GM23338 (cell line): ENCODE measurements around the gene GNG7. TPM values are rescaled to one million over a fixed set of nuclear protein-coding genes. Genes with fewer than 3 reads are reported as not detected.
A peak's percentile ranks its signal among the peaks of the same experiment; 100 is the strongest.

Source experiments
- ATAC-seq: fragments of 200-7000 bp; cut with Tn5 transposase; 3 replicates; pipeline ENCODE4 v1.9.1; 2020
- DNase-seq: peaks from one replicate; pipeline ENCODE4 v3.0.0-alpha.2; 2015; ENCODE audit warnings: low spot score
- H2AFZ ChIP-seq: fragments of 200-600 bp; sonication (generic); 2 replicates; pipeline ENCODE4 v1.8.0; 2016; ENCODE audit warnings: antibody characterized with exemption, mild to moderate bottlenecking, moderate library complexity
- H3F3A ChIP-seq: fragments of 200-600 bp; sonication (generic); replicated peaks from 2 replicates; pipeline ENCODE4 v1.8.0; 2017; ENCODE audit warnings: antibody characterized with exemption, mixed run types, low read depth
- H3K27ac ChIP-seq: fragments of 200-600 bp; sonication (generic); 2 replicates; pipeline ENCODE4 v1.6.1; 2016; ENCODE audit warnings: low read depth
- H3K27me3 ChIP-seq: fragments of 200-600 bp; sonication (generic); 2 replicates; pipeline ENCODE4 v1.8.0; 2016; ENCODE audit warnings: mild to moderate bottlenecking, mixed run types, moderate library complexity; ENCODE audit not compliant: insufficient read depth
- H3K36me3 ChIP-seq: fragments of 200-600 bp; sonication (generic); 2 replicates; pipeline ENCODE4 v1.8.0; 2016; ENCODE audit warnings: mild to moderate bottlenecking; ENCODE audit not compliant: insufficient read depth
- H3K4me1 ChIP-seq: fragments of 200-600 bp; sonication (generic); 2 replicates; pipeline ENCODE4 v1.8.0; 2016; ENCODE audit warnings: mild to moderate bottlenecking, moderate library complexity; ENCODE audit not compliant: insufficient read depth
- H3K4me2 ChIP-seq: fragments of 200-600 bp; sonication (generic); 2 replicates; pipeline ENCODE4 v1.7.1; 2017; ENCODE audit warnings: mixed run types
- H3K4me3 ChIP-seq: fragments of 200-600 bp; sonication (generic); 2 replicates; pipeline ENCODE4 v1.6.1; 2016; ENCODE audit warnings: mixed run types
- H3K79me2 ChIP-seq: fragments of 200-600 bp; sonication (generic); replicated peaks from 2 replicates; pipeline ENCODE4 v1.8.0; 2017; ENCODE audit warnings: mild to moderate bottlenecking; ENCODE audit not compliant: insufficient read depth
- H3K9me2 ChIP-seq: fragments of 200-600 bp; sonication (generic); 2 replicates; pipeline ENCODE4 v1.8.0; 2017; ENCODE audit not compliant: insufficient read depth
- H4K20me1 ChIP-seq: fragments of 200-600 bp; sonication (generic); replicated peaks from 2 replicates; pipeline ENCODE4 v1.8.0; 2017; ENCODE audit warnings: mild to moderate bottlenecking; ENCODE audit not compliant: insufficient read depth
- H3K27ac Mint-ChIP-seq: 2 replicates; pipeline ENCODE4 v1.8.0; 2020; ENCODE audit warnings: inconsistent platforms, mild to moderate bottlenecking, moderate library complexity, mixed read lengths
- H3K27me3 Mint-ChIP-seq: 3 replicates; pipeline ENCODE4 v1.8.0; 2022; ENCODE audit warnings: low read depth, mild to moderate bottlenecking, moderate library complexity, mixed read lengths, inconsistent platforms; ENCODE audit not compliant: insufficient read depth, poor library complexity
- H3K36me3 Mint-ChIP-seq: 3 replicates; pipeline ENCODE4 v1.8.0; 2021; ENCODE audit warnings: low read depth, mild to moderate bottlenecking, inconsistent platforms, moderate library complexity, mixed read lengths
- H3K4me1 Mint-ChIP-seq: 3 replicates; pipeline ENCODE4 v1.8.0; 2020; ENCODE audit warnings: mild to moderate bottlenecking, inconsistent platforms, mixed read lengths
- H3K4me3 Mint-ChIP-seq: 3 replicates; pipeline ENCODE4 v1.8.0; 2021; ENCODE audit warnings: moderate library complexity, mild to moderate bottlenecking, inconsistent platforms, mixed read lengths
- H3K9me3 Mint-ChIP-seq: 3 replicates; pipeline ENCODE4 v1.8.0; 2020; ENCODE audit warnings: moderate library complexity, mild to moderate bottlenecking, inconsistent platforms, mixed read lengths
- CREB1 ChIP-seq: fragments of 250-450 bp; sonication (Bioruptor Pico); IDR thresholded peaks from 2 replicates; pipeline ENCODE4 v1.5.0; 2020; ENCODE audit warnings: low read depth, mild to moderate bottlenecking, moderate library complexity
- ETS1 ChIP-seq: IDR thresholded peaks from 2 replicates; pipeline ENCODE4 v1.6.1; 2016; ENCODE audit warnings: antibody characterized with exemption
- EZH2 ChIP-seq: fragments of 200-600 bp; sonication (generic); IDR thresholded peaks from one replicate; pipeline ENCODE4 v1.8.0; 2017; ENCODE audit warnings: antibody characterized with exemption, mild to moderate bottlenecking, low read depth; ENCODE audit not compliant: unreplicated experiment
- EZH2phosphoT487 ChIP-seq: fragments of 200-600 bp; sonication (generic); IDR thresholded peaks from one replicate; pipeline ENCODE4 v1.8.1; 2018; ENCODE audit warnings: antibody characterized with exemption; ENCODE audit not compliant: unreplicated experiment
- JUNB ChIP-seq: IDR thresholded peaks from one replicate; pipeline ENCODE4 v1.6.1; 2016; ENCODE audit warnings: antibody characterized with exemption; ENCODE audit not compliant: unreplicated experiment
- NANOG ChIP-seq: IDR thresholded peaks from 2 replicates; pipeline ENCODE4 v1.6.1; 2016; ENCODE audit warnings: antibody characterized with exemption, borderline replicate concordance
- POLR2AphosphoS5 ChIP-seq: IDR thresholded peaks from 2 replicates; pipeline ENCODE4 v1.6.1; 2016; ENCODE audit warnings: antibody characterized with exemption, low read depth
- REST ChIP-seq: IDR thresholded peaks from one replicate; pipeline ENCODE4 v1.6.1; 2018; ENCODE audit warnings: antibody characterized with exemption; ENCODE audit not compliant: unreplicated experiment
- STAT1 ChIP-seq: IDR thresholded peaks from one replicate; pipeline ENCODE4 v1.6.1; 2016; ENCODE audit warnings: antibody characterized with exemption; ENCODE audit not compliant: unreplicated experiment
- ZNF114 ChIP-seq: fragments of 250-450 bp; sonication (Bioruptor Pico); IDR thresholded peaks from 2 replicates; pipeline ENCODE4 v1.5.0; 2020; ENCODE audit warnings: mild to moderate bottlenecking, moderate library complexity
- ZNF331 ChIP-seq: fragments of 250-450 bp; sonication (Bioruptor Pico); IDR thresholded peaks from 2 replicates; pipeline ENCODE4 v1.5.0; 2020; ENCODE audit warnings: low read depth, mild to moderate bottlenecking, moderate library complexity
- polyA plus RNA-seq: library from polyadenylated mRNA; unstranded; fragments of >200 nt; fragmentation: Nextera tagmentation; extraction: Ambion mirVana; gene quantifications from 2 replicates; pipeline ENCODE4 v1.2.1, GENCODE V29; 2016
- total RNA-seq: library from RNA; depleted of rRNA; stranded (reverse); fragments of >200 nt; shearing (Covaris generic); gene quantifications from 2 replicates; pipeline ENCODE4 v1.2.3, GENCODE V29; 2014
- TF ChIP-seq, protein P1 (sequence below): fragments of 250-450 bp; sonication (Bioruptor Pico); IDR thresholded peaks from 2 replicates; pipeline ENCODE4 v1.5.0; 2020; ENCODE audit warnings: mild to moderate bottlenecking, moderate library complexity
- TF ChIP-seq, protein P2 (sequence below), 2 experiments: fragments of 200-600 bp in 1 of 2; sonication (generic) in 1 of 2; conservative IDR thresholded peaks; 2 replicates each; pipeline versions ENCODE4 v1.5.1 to v1.6.1; 2016 to 2017; ENCODE audit warnings: antibody characterized with exemption in 2 of 2, low read depth in 2 of 2, mild to moderate bottlenecking in 2 of 2, moderate library complexity in 1 of 2

Gene GNG7
- total and polyA plus RNA-seq, 2 experiments from 2014 or later = 5.1 to 5.4 TPM

GRCh38 chr19:2527171-2527570 lies 175.3 kb downstream of the GNG7 start:
- Histone ChIP-seq H3K4me2 (no peak overlapping the region), H3K79me2 (no peaks in the 10 kb centered on the region), H4K20me1 (no peaks in the 10 kb centered on the region), H2AFZ (no peak overlapping the region), H3K4me1 (peaks cover 12% of the 10 kb centered on the region; the same call in 1 of the 2 replicates), H3K4me3 (no peak overlapping the region), H3K9me2 (no peaks in the 10 kb centered on the region), H3K27me3 (no peaks in the 10 kb centered on the region), H3K27ac (no peak overlapping the region), H3F3A (peaks cover 18% of the 10 kb centered on the region), H3K36me3 (no peaks in the 10 kb centered on the region)
- ATAC-seq (peak; percentile 10; the same call in 1 of the 3 replicates), DNase-seq (no peak)
- TF ChIP-seq, protein P1, sequence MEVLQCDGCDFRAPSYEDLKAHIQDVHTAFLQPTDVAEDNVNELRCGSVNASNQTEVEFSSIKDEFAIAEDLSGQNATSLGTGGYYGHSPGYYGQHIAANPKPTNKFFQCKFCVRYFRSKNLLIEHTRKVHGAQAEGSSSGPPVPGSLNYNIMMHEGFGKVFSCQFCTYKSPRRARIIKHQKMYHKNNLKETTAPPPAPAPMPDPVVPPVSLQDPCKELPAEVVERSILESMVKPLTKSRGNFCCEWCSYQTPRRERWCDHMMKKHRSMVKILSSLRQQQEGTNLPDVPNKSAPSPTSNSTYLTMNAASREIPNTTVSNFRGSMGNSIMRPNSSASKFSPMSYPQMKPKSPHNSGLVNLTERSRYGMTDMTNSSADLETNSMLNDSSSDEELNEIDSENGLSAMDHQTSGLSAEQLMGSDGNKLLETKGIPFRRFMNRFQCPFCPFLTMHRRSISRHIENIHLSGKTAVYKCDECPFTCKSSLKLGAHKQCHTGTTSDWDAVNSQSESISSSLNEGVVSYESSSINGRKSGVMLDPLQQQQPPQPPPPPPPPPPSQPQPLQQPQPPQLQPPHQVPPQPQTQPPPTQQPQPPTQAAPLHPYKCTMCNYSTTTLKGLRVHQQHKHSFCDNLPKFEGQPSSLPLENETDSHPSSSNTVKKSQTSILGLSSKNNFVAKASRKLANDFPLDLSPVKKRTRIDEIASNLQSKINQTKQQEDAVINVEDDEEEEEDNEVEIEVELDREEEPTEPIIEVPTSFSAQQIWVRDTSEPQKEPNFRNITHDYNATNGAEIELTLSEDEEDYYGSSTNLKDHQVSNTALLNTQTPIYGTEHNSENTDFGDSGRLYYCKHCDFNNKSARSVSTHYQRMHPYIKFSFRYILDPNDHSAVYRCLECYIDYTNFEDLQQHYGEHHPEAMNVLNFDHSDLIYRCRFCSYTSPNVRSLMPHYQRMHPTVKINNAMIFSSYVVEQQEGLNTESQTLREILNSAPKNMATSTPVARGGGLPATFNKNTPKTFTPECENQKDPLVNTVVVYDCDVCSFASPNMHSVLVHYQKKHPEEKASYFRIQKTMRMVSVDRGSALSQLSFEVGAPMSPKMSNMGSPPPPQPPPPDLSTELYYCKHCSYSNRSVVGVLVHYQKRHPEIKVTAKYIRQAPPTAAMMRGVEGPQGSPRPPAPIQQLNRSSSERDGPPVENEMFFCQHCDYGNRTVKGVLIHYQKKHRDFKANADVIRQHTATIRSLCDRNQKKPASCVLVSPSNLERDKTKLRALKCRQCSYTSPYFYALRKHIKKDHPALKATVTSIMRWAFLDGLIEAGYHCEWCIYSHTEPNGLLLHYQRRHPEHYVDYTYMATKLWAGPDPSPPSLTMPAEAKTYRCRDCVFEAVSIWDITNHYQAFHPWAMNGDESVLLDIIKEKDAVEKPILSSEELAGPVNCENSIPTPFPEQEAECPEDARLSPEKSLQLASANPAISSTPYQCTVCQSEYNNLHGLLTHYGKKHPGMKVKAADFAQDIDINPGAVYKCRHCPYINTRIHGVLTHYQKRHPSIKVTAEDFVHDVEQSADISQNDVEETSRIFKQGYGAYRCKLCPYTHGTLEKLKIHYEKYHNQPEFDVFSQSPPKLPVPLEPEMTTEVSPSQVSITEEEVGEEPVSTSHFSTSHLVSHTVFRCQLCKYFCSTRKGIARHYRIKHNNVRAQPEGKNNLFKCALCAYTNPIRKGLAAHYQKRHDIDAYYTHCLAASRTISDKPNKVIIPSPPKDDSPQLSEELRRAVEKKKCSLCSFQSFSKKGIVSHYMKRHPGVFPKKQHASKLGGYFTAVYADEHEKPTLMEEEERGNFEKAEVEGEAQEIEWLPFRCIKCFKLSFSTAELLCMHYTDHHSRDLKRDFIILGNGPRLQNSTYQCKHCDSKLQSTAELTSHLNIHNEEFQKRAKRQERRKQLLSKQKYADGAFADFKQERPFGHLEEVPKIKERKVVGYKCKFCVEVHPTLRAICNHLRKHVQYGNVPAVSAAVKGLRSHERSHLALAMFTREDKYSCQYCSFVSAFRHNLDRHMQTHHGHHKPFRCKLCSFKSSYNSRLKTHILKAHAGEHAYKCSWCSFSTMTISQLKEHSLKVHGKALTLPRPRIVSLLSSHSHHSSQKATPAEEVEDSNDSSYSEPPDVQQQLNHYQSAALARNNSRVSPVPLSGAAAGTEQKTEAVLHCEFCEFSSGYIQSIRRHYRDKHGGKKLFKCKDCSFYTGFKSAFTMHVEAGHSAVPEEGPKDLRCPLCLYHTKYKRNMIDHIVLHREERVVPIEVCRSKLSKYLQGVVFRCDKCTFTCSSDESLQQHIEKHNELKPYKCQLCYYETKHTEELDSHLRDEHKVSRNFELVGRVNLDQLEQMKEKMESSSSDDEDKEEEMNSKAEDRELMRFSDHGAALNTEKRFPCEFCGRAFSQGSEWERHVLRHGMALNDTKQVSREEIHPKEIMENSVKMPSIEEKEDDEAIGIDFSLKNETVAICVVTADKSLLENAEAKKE = no peak
- no peak for TF ChIP-seq EZH2phosphoT487
- TF ChIP-seq POLR2AphosphoS5 = no peak
- no peak for TF ChIP-seq REST
- no peak for TF ChIP-seq STAT1
- TF ChIP-seq ZNF114 = no peak
- TF ChIP-seq NANOG = no peak
- TF ChIP-seq CREB1 (CRISPR knock-in tag) = no peak
- TF ChIP-seq ETS1 = no peak
- TF ChIP-seq JUNB = no peak
- TF ChIP-seq, protein P2, sequence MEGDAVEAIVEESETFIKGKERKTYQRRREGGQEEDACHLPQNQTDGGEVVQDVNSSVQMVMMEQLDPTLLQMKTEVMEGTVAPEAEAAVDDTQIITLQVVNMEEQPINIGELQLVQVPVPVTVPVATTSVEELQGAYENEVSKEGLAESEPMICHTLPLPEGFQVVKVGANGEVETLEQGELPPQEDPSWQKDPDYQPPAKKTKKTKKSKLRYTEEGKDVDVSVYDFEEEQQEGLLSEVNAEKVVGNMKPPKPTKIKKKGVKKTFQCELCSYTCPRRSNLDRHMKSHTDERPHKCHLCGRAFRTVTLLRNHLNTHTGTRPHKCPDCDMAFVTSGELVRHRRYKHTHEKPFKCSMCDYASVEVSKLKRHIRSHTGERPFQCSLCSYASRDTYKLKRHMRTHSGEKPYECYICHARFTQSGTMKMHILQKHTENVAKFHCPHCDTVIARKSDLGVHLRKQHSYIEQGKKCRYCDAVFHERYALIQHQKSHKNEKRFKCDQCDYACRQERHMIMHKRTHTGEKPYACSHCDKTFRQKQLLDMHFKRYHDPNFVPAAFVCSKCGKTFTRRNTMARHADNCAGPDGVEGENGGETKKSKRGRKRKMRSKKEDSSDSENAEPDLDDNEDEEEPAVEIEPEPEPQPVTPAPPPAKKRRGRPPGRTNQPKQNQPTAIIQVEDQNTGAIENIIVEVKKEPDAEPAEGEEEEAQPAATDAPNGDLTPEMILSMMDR (conservative IDR thresholded peaks at IDR 0.05; ENCODE audit: low read depth in 2 of 2) = no peak
- no peak for TF ChIP-seq ZNF331 (CRISPR knock-in tag)
- TF ChIP-seq EZH2 = no peak
- no peak overlapping the region for H3K27ac Mint-ChIP-seq
- H3K27me3 Mint-ChIP-seq = peaks cover 8% of the 10 kb centered on the region
- H3K4me3 Mint-ChIP-seq = no peak overlapping the region
- no peaks in the 10 kb centered on the region for H3K9me3 Mint-ChIP-seq
- 0 out of 3 replicates have a peak, but pooled peaks cover 1% of the 10 kb centered on the region for H3K36me3 Mint-ChIP-seq
- peaks cover 13% of the 10 kb centered on the region for H3K4me1 Mint-ChIP-seq
